GM12892 (cell line): ENCODE data around the gene CYP2R1.
A peak's percentile ranks its signal among the peaks of the same experiment; 100 is the strongest.

Experiments used
- DNase-seq: peaks from one replicate; pipeline ENCODE4 v3.0.0; 2011; ENCODE audit not compliant: insufficient read length
- FAIRE-seq: peaks from 2 replicates; lab custom pipeline; 2011; peaks lifted over from hg19 to GRCh38; lab: Jason Lieb, UNC
- POLR2A ChIP-seq: IDR thresholded peaks from 2 replicates; pipeline ENCODE4 v1.6.1; 2011; ENCODE audit warnings: low read depth, low read length, control low read depth
- POLR2AphosphoS5 ChIP-seq: IDR thresholded peaks from 2 replicates; pipeline ENCODE4 v1.6.1; 2011; ENCODE audit warnings: low read depth, low read length, control low read depth
- TAF1 ChIP-seq: IDR thresholded peaks from 2 replicates; pipeline ENCODE4 v1.6.1; 2011; ENCODE audit warnings: low read depth, mild to moderate bottlenecking, control low read depth, low read length, borderline replicate concordance

CYP2R1 gene

DNA sequence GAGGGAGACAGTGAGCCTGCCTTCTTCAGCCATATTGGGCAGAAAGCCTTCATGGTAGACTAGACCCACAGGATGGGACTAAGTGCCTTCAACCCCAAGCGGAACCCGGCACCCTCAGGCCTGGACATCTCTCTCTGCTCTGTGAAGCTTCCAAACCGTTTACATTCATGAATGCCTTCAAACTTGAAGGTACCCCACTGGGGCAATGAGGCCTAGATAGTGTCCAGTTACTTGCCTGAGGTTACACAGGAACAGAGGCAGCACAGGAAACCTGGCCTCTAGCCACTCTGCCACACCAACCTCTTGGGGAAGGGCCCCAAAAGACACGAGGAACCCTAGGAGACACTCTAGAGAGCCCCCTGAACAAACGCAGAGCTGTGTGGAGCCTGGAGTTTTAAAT lies 14.5 kb upstream of the CYP2R1 start:
- FAIRE-seq (no peak), DNase-seq (no peak)
- TF ChIP-seq POLR2A (no peak), TAF1 (no peak), POLR2AphosphoS5 (no peak)

- TF ChIP-seq POLR2AphosphoS5 (no peak), TAF1 (no peak), POLR2A (no peak)
- DNase-seq (peak; percentile 38), FAIRE-seq (peak; percentile 94)
Measured at GRCh38 chr11:14905104-14906033, 13.3 kb upstream of the CYP2R1 start.

- FAIRE-seq (peak; percentile 87), DNase-seq (peak; percentile 47)
- TF ChIP-seq POLR2A (no peak), POLR2AphosphoS5 (no peak), TAF1 (no peak)
Measured at GRCh38 chr11:14904745-14905103, 12.7 kb upstream of the CYP2R1 start.

- DNase-seq: no peak
- TF ChIP-seq POLR2AphosphoS5 (no peak), POLR2A (no peak), TAF1 (no peak)
- FAIRE-seq: no peak
Measured at GRCh38 chr11:14902650-14903350, 10.8 kb upstream of the CYP2R1 start.

- DNase-seq: no peak
- TF ChIP-seq POLR2AphosphoS5: no peak
- TF ChIP-seq POLR2A: no peak
- TF ChIP-seq TAF1: no peak
- FAIRE-seq: peak; percentile 9
Measured at GRCh38 chr11:14898906-14899305, 6.9 kb upstream of the CYP2R1 start.

DNA sequence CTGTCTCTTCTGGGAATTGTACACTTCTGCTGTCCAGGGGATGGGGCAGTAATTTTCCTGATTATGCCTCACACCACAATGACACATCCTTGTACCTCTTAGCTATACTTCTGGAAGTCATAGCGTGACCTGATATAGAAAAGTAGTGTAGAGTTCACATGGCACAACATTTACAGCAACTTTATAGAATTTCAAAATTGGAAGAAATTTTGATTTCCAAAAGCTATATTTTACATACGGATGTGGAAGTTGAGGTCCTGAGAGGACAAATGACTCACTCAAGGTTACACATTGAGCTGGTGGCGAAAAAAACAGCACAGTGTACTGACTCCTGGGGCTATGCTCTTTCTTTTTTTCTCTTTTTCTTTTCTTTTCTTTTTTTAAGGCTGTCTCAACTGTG lies 6.3 kb upstream of the CYP2R1 start:
- no peak for DNase-seq
- no peak for TF ChIP-seq POLR2AphosphoS5
- TF ChIP-seq TAF1: no peak
- no peak for TF ChIP-seq POLR2A
- FAIRE-seq: no peak

DNA sequence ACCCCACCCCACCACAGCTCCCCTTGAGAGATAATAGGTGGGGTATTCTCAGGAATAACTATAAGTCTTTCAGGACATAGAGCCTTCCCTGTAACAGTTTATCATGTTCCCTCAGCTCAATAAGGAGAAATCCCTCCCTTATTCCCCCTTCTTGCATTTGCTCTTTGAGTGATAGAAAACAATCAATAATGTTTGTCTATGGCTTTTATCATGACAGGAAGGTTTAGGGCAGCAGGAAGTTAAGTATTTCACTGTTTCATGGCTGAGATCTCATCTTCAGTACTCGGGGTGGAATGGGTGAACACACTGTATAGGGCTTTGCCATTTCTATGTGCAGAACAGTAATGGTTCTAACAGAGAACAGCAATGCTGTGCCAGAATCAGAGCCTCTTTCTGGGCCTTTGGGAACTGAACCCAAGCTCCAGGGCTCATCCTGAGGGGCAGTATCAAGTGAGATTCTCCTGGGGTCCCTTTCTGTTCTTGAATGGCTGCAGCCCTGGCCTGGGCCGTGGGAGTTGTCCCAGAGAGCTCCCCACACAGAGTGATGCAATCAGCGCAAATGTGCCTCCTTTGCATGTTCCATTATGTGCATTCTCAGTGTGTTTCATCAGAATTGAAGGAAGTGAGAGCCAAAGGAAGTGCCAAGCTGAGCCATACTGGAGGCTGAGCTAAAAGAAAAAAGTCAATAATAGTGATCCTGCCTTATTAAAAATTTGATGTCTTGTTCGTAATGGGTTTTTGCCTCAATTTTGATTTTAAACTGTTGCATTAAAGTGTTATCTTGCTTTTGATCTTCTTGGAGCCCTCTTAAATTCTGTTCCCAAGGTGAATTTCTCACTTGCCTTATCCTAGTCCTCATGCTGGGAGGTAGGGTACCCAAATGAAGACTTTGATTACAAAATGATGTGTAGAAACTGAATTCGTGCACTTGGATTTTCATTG lies 2.9 kb upstream of the CYP2R1 start:
- FAIRE-seq (peak; percentile 51), DNase-seq (no peak)
- TF ChIP-seq POLR2A (no peak), POLR2AphosphoS5 (no peak), TAF1 (no peak)

GRCh38 chr11:14892577-14892976 lies 546 bp upstream of the CYP2R1 start:
- TF ChIP-seq POLR2AphosphoS5 (no peak), TAF1 (no peak), POLR2A (no peak)
- FAIRE-seq (no peak), DNase-seq (no peak)

GRCh38 chr11:14891143-14892035 lies 642 bp downstream of the CYP2R1 start:
- DNase-seq (peak; percentile 60), FAIRE-seq (peak; percentile 98)
- peak; percentile 24; the same call in 1 of the 2 replicates for TF ChIP-seq TAF1
- TF ChIP-seq POLR2AphosphoS5: peak; percentile 71
- TF ChIP-seq POLR2A: peak; percentile 54; the same call in 1 of the 2 replicates

- FAIRE-seq: no peak
- DNase-seq: no peak
- TF ChIP-seq POLR2A (no peak), POLR2AphosphoS5 (no peak), TAF1 (no peak)
Measured at GRCh38 chr11:14886513-14886912, 5.5 kb downstream of the CYP2R1 start.
